DMS153 (cell line): ENCODE measurements around the gene NISCH.

Experiments
- DNase-seq: peaks from one replicate; lab custom pipeline; 2025; lab: John Stamatoyannopoulos, UW

Gene NISCH

DNA sequence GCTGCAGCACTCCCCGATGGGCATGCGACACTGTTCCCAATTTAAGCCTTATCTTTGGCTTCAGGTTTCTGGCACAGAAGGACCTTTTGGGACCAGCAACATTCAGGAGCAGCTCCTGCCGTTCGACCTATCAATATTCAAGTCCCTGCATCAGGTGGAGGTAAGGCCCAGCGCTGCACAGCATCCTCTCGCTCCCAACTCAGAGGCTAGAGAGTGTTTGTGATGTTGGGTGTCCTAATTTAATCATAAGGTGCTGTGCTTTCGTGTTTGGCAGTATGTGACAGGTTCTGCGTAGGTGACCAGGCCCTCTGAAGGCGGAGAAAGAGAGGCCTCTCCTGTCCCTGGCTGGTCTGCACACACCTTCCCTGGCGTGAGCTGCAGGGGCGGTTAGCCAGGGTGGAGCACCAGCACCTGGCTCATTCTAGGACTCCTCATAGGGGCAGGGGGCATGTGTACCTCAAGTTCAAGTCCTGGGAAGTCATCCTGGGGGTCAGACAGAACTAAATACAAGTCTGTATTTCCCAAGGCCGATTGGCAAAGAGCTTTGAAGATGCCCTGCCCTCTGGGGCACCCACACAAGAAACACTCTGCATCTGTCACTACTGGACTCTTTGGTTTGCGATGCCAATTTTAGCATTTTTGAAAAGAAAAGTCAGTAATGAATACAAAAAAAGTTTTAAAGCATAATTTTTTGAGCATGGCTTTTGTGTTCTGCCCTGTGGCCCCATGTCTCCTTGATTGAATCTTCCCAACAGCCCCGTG is 17.0 kb downstream of the NISCH start:
- DNase-seq, result no peak

DNA sequence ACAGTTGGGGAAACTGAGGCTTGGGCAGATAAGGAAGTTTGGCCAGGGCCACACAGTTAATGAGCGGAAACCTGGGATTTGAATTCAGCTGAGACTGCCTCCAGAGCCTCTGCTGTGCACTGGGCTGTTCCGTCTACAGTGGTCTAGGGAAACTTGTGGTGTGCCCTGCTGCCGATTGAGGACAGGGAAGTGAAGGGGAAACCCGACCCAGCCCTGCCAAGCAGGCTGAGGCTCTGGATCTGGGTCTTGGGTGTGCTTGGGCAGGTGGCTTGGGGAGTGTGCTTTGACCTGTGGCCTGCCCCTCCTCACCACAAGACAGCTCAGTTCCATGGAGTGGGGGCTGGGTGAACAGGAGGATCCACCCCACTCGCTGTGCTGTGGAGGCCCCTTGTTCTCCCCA is 17.6 kb downstream of the NISCH start:
- no peak for DNase-seq

DNA sequence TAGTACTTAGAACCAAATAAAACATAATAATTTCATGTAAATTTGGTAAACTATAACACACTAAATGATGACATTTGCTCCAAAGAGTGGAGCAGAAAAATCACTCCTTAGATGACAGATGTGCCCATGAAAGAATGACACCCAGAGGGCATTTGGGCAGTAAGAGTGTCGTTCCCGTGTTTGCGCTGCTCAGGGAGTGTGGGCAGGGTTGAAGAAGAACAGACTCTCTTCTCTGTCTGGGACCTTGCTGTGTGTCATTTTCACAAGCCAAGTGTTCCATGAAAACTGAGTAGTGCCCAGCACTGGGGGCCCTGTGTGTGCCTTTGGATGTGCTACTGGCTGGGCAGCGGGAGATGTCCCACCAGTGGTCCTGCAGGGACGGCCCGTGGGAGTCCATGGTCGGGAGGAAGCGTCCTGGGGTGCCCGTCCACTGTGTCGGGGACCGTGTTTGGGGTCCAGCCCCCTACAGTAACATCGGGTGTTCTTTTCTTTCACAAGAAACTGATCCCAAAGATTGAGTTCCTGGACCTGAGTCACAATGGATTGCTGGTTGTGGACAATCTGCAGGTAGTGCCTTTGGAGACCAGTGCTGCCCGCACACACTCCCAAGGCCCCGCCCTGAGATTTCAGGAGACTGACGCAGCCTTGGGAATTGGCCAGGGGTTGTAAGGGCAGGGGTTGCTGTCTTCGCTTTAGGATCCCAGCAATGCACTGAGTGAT is 21.8 kb downstream of the NISCH start:
- no peak for DNase-seq

DNA sequence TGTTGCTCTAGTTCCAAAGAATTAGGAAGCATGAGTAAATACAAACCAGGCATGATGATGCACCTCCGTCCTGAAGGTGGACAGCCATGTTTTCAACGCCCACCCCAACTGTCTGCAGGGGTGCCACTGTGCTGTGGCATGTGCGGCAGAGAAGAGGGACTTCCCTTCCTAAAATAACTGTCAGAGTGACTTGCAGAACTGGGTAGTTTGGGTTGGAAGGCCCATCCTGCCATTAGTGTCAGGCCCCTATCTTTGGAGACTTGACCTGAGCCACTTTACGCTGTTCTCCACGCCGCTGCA is 22.3 kb downstream of the NISCH start:
- no peak for DNase-seq

DNA sequence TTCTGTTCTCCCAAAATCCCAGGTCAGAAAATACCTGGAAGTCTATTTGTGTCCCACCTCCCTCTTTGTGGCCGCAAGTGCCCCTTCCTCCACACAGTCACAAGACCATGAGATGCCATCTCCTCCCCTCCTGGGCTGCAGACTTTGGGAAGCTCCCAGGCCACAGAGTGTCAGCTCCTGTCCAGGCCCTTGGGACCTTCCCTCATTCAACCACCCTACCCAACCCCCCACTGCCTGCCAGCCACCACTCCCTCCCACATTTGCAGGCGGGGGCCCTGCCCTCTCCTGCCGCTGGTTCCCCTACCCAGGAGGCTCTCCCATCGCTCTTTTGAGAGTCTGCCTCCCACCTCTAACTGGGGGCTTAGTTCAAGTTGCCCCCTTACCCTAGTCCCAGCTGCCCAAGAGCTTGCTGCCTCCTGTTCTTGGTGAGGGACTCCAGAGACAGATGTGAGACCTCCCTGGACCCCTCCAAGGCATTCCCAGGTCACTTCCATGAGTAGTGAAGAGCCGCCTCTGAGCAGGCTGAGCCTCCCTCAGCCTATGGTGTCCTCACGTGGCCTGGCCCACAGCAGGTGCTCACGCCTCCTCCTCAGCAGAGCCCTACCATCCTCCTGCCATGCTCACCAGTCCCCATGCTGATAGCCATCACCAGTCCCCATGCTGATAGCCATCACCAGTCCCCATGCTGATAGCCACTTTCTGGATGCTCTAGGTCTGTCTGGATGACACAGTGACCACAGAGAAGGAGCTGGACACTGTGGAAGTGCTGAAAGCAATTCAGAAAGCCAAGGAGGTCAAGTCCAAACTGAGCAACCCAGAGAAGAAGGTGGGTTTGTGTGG is 23.9 kb downstream of the NISCH start:
- no peak for DNase-seq

DNA sequence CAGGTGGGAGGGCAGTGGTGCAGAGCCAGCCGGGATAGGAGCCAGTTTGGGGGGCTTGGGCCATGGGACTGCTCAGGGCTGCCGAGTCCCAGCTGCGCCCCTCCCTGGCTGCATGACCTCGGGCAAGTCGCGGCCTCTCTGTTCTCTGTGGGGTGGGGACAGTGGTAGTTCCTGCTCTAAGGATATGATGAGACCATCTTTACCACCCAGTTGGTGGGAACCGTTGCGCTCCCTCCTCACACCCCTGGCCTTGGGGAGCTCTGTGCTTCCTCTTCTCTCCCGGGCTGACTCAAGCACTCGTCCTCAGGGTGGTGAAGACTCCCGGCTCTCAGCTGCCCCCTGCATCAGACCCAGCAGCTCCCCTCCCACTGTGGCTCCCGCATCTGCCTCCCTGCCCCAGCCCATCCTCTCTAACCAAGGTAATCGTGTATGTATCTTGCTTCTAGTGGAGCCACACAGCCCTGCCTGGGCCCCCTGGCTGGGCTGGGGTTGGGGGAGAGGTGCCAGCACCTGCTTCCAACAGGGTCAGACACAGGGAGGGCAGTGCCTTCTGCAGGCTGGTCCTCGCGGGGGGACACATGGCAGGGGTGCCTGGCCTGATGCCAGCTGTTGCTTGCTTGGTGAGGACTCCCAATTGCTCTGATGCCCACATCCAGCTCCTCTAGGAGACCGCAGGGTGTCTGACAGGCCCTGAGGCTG is 24.6 kb downstream of the NISCH start:
- DNase-seq, result no peak

DNA sequence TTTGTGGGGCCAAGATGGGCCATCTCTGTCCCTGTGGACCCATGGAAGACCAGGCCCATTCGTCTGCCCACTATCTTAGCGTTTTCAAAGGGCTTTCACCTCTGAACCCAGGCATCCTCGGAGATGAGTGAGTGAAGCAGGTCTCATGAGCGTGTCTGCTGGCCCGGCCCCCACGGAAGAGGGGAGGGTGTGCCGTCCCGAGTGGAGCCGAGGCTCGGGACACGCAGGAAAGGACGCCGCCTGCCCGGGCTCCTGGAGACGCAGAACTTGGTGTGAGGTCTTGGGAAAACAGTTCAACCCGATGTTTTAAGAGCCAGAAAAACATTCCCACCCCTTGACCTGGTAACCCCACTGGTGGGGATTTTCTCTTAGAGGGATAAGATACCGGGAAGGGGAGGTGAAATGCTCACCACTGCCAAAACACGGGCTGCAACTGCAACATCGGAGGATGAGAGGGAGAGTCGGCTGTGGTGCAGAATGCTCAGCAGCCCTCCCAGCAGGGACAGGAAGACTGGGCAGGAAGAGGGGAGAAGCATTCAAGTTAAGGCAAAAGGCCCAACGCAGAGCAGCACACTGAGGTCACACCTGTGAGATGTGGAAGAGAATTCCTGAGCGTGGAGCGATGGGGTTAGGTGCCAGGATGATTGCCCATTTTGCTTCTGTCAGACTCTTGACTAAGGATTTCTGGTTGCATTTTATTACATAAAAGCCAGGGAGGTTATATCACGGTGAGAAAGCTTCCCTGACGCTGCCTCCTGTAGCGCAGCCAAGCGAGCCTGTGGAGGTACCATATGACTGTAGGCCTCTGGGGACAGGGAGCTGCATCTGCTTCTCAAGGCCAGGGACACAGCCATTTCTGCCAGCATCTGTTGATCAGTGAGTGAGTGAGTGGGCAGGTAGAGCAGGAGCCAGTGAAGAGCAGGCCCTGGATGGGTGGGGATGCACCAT is 25.6 kb downstream of the NISCH start:
- no peak for DNase-seq

DNA sequence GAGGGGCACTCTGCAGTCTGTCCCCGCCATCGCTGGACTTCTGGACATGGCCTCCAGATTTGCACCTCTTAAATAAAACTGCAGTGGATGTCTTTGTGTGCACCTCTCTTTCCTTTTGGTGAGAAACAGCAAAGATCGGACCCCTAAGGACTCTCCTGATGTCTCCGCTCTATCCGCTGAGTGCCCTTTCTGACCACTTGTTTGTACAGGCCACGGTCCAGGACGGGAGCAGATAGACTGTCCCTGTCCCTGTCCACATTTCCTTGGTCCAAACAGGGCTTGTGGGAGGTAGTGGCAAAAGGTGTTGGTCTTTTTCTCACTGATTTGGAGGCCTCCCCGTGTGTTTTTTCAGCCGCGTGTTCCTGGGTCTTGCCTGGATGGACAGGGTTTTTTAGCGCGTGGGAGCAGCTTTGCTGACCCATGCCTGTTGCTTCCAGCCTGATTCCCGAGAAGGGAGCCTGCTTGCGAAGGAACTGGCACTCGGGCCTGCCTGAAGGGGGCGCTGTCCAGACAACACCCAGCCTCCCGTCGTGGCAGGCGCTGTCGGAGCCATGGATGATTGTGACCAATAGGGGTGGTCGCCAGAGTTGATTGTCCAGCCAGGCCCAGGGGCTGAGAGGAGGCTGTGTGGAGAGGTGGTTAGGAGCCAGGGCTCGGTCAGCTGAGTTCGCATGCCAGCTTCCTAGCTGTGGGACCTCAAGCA is 26.6 kb downstream of the NISCH start:
- no peak for DNase-seq

DNA sequence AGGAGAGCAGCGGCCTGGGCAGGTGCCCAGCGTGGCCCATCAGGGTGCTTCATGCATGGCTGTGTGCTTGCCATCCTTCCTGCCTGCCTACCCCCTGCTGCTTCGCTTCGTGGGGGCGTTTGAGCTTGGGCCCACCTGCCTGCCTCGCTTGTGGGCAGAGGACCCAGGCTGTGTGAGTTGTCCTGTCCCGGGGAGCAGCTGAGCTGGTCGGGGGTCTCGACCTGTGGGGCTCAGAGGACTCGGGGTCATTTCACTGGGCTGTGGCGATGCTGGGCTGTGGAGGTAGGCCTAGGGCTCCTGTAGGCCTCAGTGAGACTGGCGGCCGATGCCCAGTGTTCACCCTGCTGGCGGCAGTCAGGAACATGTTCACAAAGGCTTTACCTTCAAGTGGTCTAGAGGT is 27.7 kb downstream of the NISCH start:
- DNase-seq, result no peak

DNA sequence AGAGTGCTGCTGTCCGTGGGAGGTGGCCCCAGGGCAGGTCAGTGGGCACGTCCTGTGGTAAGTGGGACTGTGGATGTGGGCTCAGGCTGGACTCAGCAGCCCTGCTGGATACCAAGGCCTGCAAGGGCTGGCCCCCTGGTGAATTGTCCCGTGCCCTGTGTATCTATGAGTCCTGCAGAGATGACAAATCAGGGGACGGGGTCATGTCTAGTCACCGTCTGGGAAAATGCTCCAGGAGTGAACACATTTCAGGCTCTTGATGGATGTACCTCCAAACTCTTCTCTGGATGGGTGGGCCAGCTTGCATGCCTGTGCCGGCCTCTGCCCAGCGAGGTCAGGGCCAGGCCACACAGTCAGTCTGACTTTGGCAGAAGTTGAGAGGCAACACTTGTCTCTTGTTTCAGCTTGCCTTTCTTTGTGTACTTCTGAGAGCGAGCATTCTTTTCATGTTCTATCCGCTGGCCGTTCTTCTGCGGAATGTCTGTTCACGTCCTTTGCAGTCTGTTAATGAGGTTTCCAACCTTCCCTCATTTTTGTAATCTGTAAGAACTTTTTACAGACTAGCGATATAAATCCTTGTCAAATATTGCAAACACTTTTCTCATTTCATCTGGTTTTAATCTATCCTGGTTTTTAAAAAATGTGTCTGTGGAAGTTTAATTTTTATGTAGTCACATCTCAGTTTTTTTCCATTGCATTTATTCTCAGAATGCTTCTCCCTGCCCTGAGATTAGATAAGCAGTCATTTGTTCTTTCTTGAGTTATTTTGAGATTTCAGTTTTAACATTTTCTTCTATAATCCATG is 28.4 kb downstream of the NISCH start:
- DNase-seq, result no peak

DNA sequence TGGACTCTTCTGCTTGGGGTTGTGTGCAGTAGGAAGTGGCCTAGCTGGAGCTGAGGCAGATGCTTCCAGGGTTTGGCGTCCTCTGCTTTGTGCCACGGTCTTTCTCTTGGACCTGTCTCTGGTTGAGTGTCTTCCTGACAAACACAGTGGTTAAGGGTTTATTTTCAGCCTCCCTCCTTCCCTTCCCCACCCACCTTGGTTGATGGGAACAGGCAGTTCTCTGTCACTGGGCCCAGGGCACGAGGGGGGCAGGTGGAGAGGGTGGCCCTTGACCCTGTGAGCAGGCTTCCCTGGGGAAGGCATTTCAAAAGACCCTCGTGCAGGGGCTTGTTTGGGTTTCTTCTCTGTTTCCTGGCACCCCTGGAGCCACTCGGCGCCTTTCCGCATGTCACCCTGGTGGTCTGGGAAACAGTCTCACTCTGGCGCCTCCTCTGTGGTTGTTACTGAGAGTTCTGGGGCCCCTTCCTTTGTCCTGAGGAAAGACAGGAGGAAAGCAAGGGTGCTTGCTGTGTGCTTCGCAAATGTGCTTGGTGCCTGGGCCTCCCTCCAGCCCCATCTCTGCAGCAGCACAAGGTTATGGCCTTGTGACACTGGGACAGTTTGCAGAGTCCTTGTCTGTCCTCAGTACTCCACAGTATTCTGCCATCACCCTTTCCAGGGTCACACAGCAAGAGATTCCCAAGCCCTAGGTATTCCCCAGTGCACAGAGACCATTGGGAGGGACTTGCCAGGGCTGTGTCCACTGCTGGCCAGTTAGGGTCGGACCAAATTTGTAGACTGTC is 29.5 kb downstream of the NISCH start:
- no peak for DNase-seq

DNA sequence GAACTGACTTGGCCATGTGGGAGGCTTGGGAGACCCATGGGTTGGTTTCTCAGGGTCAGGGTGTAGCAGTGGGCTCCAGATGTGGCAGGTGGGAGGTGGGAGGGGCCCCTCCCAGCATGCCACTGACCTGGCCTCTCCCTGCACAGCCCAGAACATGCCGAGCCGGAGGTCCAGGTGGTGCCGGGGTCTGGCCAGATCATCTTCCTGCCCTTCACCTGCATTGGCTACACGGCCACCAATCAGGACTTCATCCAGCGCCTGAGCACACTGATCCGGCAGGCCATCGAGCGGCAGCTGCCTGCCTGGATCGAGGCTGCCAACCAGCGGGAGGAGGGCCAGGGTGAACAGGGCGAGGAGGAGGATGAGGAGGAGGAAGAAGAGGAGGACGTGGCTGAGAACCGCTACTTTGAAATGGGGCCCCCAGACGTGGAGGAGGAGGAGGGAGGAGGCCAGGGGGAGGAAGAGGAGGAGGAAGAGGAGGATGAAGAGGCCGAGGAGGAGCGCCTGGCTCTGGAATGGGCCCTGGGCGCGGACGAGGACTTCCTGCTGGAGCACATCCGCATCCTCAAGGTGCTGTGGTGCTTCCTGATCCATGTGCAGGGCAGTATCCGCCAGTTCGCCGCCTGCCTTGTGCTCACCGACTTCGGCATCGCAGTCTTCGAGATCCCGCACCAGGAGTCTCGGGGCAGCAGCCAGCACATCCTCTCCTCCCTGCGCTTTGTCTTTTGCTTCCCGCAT is 31.8 kb downstream of the NISCH start:
- no peak for DNase-seq

DNA sequence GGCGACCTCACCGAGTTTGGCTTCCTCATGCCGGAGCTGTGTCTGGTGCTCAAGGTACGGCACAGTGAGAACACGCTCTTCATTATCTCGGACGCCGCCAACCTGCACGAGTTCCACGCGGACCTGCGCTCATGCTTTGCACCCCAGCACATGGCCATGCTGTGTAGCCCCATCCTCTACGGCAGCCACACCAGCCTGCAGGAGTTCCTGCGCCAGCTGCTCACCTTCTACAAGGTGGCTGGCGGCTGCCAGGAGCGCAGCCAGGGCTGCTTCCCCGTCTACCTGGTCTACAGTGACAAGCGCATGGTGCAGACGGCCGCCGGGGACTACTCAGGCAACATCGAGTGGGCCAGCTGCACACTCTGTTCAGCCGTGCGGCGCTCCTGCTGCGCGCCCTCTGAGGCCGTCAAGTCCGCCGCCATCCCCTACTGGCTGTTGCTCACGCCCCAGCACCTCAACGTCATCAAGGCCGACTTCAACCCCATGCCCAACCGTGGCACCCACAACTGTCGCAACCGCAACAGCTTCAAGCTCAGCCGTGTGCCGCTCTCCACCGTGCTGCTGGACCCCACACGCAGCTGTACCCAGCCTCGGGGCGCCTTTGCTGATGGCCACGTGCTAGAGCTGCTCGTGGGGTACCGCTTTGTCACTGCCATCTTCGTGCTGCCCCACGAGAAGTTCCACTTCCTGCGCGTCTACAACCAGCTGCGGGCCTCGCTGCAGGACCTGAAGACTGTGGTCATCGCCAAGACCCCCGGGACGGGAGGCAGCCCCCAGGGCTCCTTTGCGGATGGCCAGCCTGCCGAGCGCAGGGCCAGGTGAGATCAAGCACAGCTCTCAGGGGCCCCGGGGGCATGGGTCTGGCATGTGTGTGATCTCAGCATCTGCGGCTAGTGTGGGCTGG is 32.6 kb downstream of the NISCH start:
- no peak for DNase-seq

DNA sequence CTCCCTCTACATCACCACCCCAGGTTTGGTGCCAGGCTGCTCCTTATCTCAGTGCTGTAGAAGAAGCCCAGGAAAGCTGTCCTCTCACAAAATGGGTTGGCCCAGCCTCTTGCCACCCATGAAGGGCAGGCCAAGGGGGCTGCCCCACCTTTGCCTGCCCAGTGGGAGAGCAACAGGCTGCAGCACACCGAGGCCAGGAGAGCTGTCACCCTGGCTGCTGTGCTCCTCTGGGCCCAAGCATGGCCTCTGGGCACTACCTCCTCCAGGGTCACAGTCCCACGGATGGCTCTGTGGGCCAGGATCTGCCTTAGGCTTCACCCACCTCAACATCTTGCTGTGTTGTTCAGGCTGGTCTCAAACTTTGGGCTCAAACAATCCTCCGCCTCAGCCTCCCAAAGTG is 33.3 kb downstream of the NISCH start:
- DNase-seq, result no peak

DNA sequence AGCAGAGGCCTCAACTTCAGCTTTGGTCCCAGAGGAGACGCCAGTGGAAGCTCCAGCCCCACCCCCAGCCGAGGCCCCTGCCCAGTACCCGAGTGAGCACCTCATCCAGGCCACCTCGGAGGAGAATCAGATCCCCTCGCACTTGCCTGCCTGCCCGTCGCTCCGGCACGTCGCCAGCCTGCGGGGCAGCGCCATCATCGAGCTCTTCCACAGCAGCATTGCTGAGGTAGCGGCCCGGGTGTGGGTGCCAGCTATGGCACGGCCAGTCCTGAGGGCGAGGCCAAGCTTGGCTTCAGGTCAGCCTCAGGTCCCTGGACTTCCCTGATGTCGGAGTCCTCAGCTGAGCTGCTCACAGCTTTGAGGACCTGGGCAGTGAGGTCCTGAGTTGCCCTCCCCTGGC is 34.0 kb downstream of the NISCH start:
- DNase-seq, result no peak

DNA sequence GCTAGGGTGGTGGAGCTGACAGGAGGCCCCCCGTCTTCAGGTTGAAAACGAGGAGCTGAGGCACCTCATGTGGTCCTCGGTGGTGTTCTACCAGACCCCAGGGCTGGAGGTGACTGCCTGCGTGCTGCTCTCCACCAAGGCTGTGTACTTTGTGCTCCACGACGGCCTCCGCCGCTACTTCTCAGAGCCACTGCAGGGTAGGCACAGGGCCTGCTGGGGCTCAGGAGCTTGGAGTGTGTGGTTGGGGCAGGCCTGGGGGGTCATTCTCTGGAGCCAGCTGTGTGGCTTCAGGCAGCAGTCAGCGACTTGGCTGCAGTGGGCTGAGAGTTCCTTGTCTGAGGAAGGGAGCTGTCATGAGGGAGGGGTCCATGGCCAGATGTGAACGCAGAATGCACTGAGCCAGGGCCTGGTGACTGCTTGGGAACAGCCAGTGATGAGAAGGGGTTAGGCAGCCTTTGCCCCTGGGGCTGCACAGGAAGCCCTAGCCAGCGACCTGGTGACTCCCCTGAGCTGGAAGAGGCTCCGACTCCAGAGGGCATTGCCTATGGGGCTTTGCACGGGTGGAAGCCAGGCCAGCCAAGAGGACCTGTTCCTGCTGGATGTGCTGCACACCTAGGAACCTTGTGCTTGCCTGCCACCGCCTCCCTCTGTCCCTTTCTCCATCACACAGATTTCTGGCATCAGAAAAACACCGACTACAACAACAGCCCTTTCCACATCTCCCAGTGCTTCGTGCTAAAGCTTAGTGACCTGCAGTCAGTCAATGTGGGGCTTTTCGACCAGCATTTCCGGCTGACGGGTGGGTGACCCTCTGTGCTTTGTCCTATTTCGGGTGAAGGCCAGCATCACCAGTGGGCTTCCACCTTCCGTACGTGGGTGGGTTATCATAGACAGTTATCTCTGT is 34.9 kb downstream of the NISCH start:
- no peak for DNase-seq
